ENCODE results near the gene CLEC4C. TPM values are rescaled to one million over a fixed set of nuclear protein-coding genes. Genes with fewer than 3 reads are reported as not detected.

Gene CLEC4C
- total and polyA plus RNA-seq, 10 of the 15 experiments (the other 5 are each of a cell fraction or from before 2014, with no cell fraction given): 0.38 to 12.2 (median 4.6) TPM

- Histone ChIP-seq H3K9ac (ENCODE audit: control insufficient read depth, insufficient read depth, low read length) (no peak overlapping the region), H3K27ac (ENCODE audit: control insufficient read depth, insufficient read depth) (no peak overlapping the region), H3K27me3 (replicated peaks in 1 of 2; ENCODE audit: control insufficient read depth in 2 of 2, insufficient read depth in 2 of 2, low read length in 1 of 2) (no peaks in the 10 kb centered on the region), H3K9me3 (replicated peaks; ENCODE audit: control insufficient read depth, insufficient read depth, low read length) (no peaks in the 10 kb centered on the region), H3K4me1 (ENCODE audit: control insufficient read depth, insufficient read depth, low read length) (no peaks in the 10 kb centered on the region), H3K36me3 (ENCODE audit: control insufficient read depth in 2 of 2, insufficient read depth in 2 of 2, low read length in 1 of 2) (no peaks in the 10 kb centered on the region), H3K4me3 (no peak overlapping the region), H2AFZ (ENCODE audit: control insufficient read depth, low read depth, low read length) (no peak overlapping the region), H4K20me1 (ENCODE audit: control insufficient read depth, insufficient read depth) (no peaks in the 10 kb centered on the region), H3K4me2 (ENCODE audit: control insufficient read depth, insufficient read depth) (no peak overlapping the region), H3K79me2 (ENCODE audit: control insufficient read depth, insufficient read depth, low read length) (no peaks in the 10 kb centered on the region)
- no peak for FAIRE-seq
- BruUV-seq (replicated peaks): no TSS peak
- ChIA-PET RAD21 (ENCODE audit: unreplicated experiment) (no interaction called here), SMC1A (ENCODE audit: uncharacterized antibody, unreplicated experiment) (no interaction called here), CTCF (no interaction called here), POLR2A (no interaction called here)
- 33% methylated on average over 8 of the region's 8 CpGs for WGBS (ENCODE audit: insufficient coverage, insufficient replicate concordance, low lambda C conversion rate, missing lambda C conversion rate)
- ATAC-seq: no peak
- no peak for DNase-seq (ENCODE audit: low read depth, low spot score)
- intact Hi-C loops (cut with micrococcal nuclease; ENCODE audit: unreplicated experiment): no loop called here
- TF ChIP-seq SMAD1 (IDR thresholded peaks at IDR 0.05; ENCODE audit: low read depth, partially characterized antibody) (no peak), ATF2 (IDR thresholded peaks at IDR 0.05; ENCODE audit: low read length) (no peak), E4F1 (IDR thresholded peaks at IDR 0.05; ENCODE audit: borderline replicate concordance, partially characterized antibody) (no peak), BHLHE40 (IDR thresholded peaks at IDR 0.05; ENCODE audit: borderline replicate concordance in 1 of 2, low read depth in 2 of 2, low read length in 1 of 2) (no peak), IRF5 (IDR thresholded peaks at IDR 0.05; ENCODE audit: borderline replicate concordance) (no peak), STAT3 (IDR thresholded peaks at IDR 0.05; ENCODE audit: low read depth, low read length) (no peak), BCL3 (IDR thresholded peaks at IDR 0.05; ENCODE audit: borderline replicate concordance, insufficient read depth, low read depth, low read length, poor library complexity, severe bottlenecking) (no peak), ZNF217 (IDR thresholded peaks at IDR 0.05) (no peak), KAT2A (conservative IDR thresholded peaks at IDR 0.05; ENCODE audit: control insufficient read depth, low read depth, low read length) (no peak)
- in situ Hi-C loops (cut with MboI): no loop called here
Measured at GRCh38 chr12:7709969-7710675, 37.1 kb downstream of the CLEC4C start.
